WTC11 (cell line): ENCODE results near the gene TARDBP. TPM values are rescaled to one million over a fixed set of nuclear protein-coding genes. Genes with fewer than 3 reads are reported as not detected.

ENCODE experiments used
- ATAC-seq: fragments of 200-7000 bp; cut with Tn5 transposase; 2 replicates; pipeline ENCODE4 v1.10.0; 2021; ENCODE audit warnings: mild to moderate bottlenecking, moderate library complexity
- CTCF ChIA-PET: fragments of 300-600 bp; sonication (Branson Sonifier 250); formaldehyde crosslinking; loops from one replicate; lab custom pipeline; 2021; ENCODE audit warnings: antibody characterized with exemption; lab: Charles Lee
- POLR2A ChIA-PET: fragments of 350-600 bp; sonication (Branson Sonifier 250); formaldehyde crosslinking; loops from one replicate; lab custom pipeline; 2021; ENCODE audit warnings: antibody characterized with exemption; lab: Charles Lee
- DNase-seq: peaks from one replicate; pipeline ENCODE4 v3.0.0; 2021; ENCODE audit warnings: low spot score
- H3K27ac Mint-ChIP-seq: 2 replicates; pipeline ENCODE4 v1.8.0; 2021; ENCODE audit warnings: mixed read lengths
- H3K27me3 Mint-ChIP-seq: 2 replicates; pipeline ENCODE4 v1.8.0; 2021; ENCODE audit warnings: low read depth, mild to moderate bottlenecking, moderate library complexity, mixed read lengths
- H3K36me3 Mint-ChIP-seq: 2 replicates; pipeline ENCODE4 v1.8.0; 2021; ENCODE audit warnings: mixed read lengths
- H3K4me1 Mint-ChIP-seq: 2 replicates; pipeline ENCODE4 v1.8.0; 2022; ENCODE audit warnings: mixed read lengths
- H3K4me3 Mint-ChIP-seq: 2 replicates; pipeline ENCODE4 v1.8.0; 2021; ENCODE audit warnings: mild to moderate bottlenecking, moderate library complexity, mixed read lengths
- H3K9me3 Mint-ChIP-seq: 2 replicates; pipeline ENCODE4 v1.8.0; 2021; ENCODE audit warnings: mixed read lengths
- ATF3 ChIP-seq: sonication (generic); formaldehyde crosslinking; conservative IDR thresholded peaks from 2 replicates; pipeline ENCODE4 v1.8.1; 2022; ENCODE audit warnings: mild to moderate bottlenecking, missing genetic modification reagents
- E2F5 ChIP-seq: sonication (generic); formaldehyde crosslinking; IDR thresholded peaks from 2 replicates; pipeline ENCODE4 v1.8.1; 2022; ENCODE audit warnings: mild to moderate bottlenecking, moderate library complexity, missing genetic modification reagents
- ESRRA ChIP-seq: sonication (generic); formaldehyde crosslinking; IDR thresholded peaks from 2 replicates; pipeline ENCODE4 v1.8.1; 2022; ENCODE audit warnings: mild to moderate bottlenecking, missing genetic modification reagents, borderline replicate concordance
- ETV6 ChIP-seq: sonication (generic); formaldehyde crosslinking; IDR thresholded peaks from 2 replicates; pipeline ENCODE4 v1.8.1; 2022; ENCODE audit warnings: mild to moderate bottlenecking, missing genetic modification reagents
- FOXK1 ChIP-seq: sonication (generic); formaldehyde crosslinking; IDR thresholded peaks from 2 replicates; pipeline ENCODE4 v1.8.0; 2022; ENCODE audit warnings: mild to moderate bottlenecking, moderate library complexity, missing genetic modification reagents
- FOXP1 ChIP-seq: sonication (generic); formaldehyde crosslinking; IDR thresholded peaks from 2 replicates; pipeline ENCODE4 v1.8.0; 2022; ENCODE audit warnings: missing genetic modification reagents, mild to moderate bottlenecking, moderate library complexity, borderline replicate concordance
- GRHL2 ChIP-seq: fragments of 250-450 bp; sonication (Bioruptor Pico); IDR thresholded peaks from 2 replicates; pipeline ENCODE4 v1.8.0; 2022; ENCODE audit warnings: mild to moderate bottlenecking, moderate library complexity; ENCODE audit not compliant: insufficient replicate concordance, severe bottlenecking
- IRF2 ChIP-seq: sonication (generic); formaldehyde crosslinking; IDR thresholded peaks from 2 replicates; pipeline ENCODE4 v1.8.0; 2022; ENCODE audit warnings: low read depth, missing genetic modification reagents, borderline replicate concordance
- JUN ChIP-seq: sonication (generic); formaldehyde crosslinking; IDR thresholded peaks from 2 replicates; pipeline ENCODE4 v1.8.0; 2023; ENCODE audit warnings: mild to moderate bottlenecking, missing genetic modification reagents
- MAX ChIP-seq: sonication (generic); formaldehyde crosslinking; IDR thresholded peaks from 2 replicates; pipeline ENCODE4 v1.8.0; 2022; ENCODE audit warnings: mild to moderate bottlenecking, missing genetic modification reagents
- NFE2L1 ChIP-seq: sonication (generic); formaldehyde crosslinking; IDR thresholded peaks from 2 replicates; pipeline ENCODE4 v1.8.1; 2023; ENCODE audit warnings: missing genetic modification reagents
- TEAD1 ChIP-seq: sonication (generic); formaldehyde crosslinking; IDR thresholded peaks from 2 replicates; pipeline ENCODE4 v1.8.0; 2022; ENCODE audit warnings: mild to moderate bottlenecking, missing genetic modification reagents
- ZMAT4 ChIP-seq: fragments of 250-450 bp; sonication (Bioruptor Pico); IDR thresholded peaks from 2 replicates; pipeline ENCODE4 v1.9.0; 2021; ENCODE audit warnings: mild to moderate bottlenecking
- ZNF232 ChIP-seq: sonication (generic); formaldehyde crosslinking; IDR thresholded peaks from 2 replicates; pipeline ENCODE4 v1.8.0; 2022; ENCODE audit warnings: mild to moderate bottlenecking, missing genetic modification reagents
- ZNF396 ChIP-seq: fragments of 250-450 bp; sonication (Bioruptor Pico); IDR thresholded peaks from 2 replicates; pipeline ENCODE4 v1.8.0; 2021; ENCODE audit warnings: mild to moderate bottlenecking, moderate library complexity, borderline replicate concordance
- ZNF532 ChIP-seq: fragments of 250-450 bp; sonication (Bioruptor Pico); IDR thresholded peaks from 2 replicates; pipeline ENCODE4 v1.9.0; 2021; ENCODE audit warnings: mild to moderate bottlenecking, borderline replicate concordance
- total RNA-seq: library from RNA; stranded (reverse); gene quantifications from 3 replicates; pipeline ENCODE4 v1.2.3, GENCODE V29; 2021

The TARDBP gene
- total RNA-seq, 1 experiment from 2014 or later = 228 TPM

GRCh38 chr1:10967090-10967489 lies 45.4 kb upstream of the TARDBP start:
- TF ChIP-seq ZMAT4 (CRISPR knock-in tag) (no peak), JUN (CRISPR knock-in tag) (no peak), ZNF532 (CRISPR knock-in tag) (no peak)
- peaks cover 45% of the 10 kb centered on the region for H3K4me1 Mint-ChIP-seq
- no peak overlapping the region for H3K27ac Mint-ChIP-seq
- no peaks in the 10 kb centered on the region for H3K36me3 Mint-ChIP-seq
- no peaks in the 10 kb centered on the region for H3K9me3 Mint-ChIP-seq
- DNase-seq = no peak
- no peak overlapping the region for H3K4me3 Mint-ChIP-seq
- ATAC-seq = no peak
- ChIA-PET POLR2A (no interaction called here), CTCF (no interaction called here)
- H3K27me3 Mint-ChIP-seq = peaks cover 3% of the 10 kb centered on the region

- no peak overlapping the region for H3K4me3 Mint-ChIP-seq
- no peak for TF ChIP-seq ZNF232 (CRISPR knock-in tag)
- no peak for TF ChIP-seq E2F5
- TF ChIP-seq ETV6 (CRISPR knock-in tag) = no peak
- TF ChIP-seq ZNF396 (CRISPR knock-in tag) = no peak
- TF ChIP-seq TEAD1 = no peak
- TF ChIP-seq ATF3 (CRISPR knock-in tag) = no peak
- TF ChIP-seq ESRRA = no peak
- TF ChIP-seq FOXP1 = no peak
- TF ChIP-seq FOXK1 (CRISPR knock-in tag) = no peak
- TF ChIP-seq GRHL2 (CRISPR knock-in tag) = no peak
- TF ChIP-seq NFE2L1 = no peak
- no peak for TF ChIP-seq IRF2 (CRISPR knock-in tag)
- ATAC-seq (no peak), DNase-seq (no peak)
- peak overlapping the region; percentile 57 for H3K27ac Mint-ChIP-seq
- CTCF ChIA-PET = interaction anchor here (0.5 to 2.2 kb wide), 5 partner anchors 8 to 742 kb away, joined by 3 to 11 read pairs (median 3); partner anchors contain the start of gene CENPS
- peaks cover 3% of the 10 kb centered on the region for H3K27me3 Mint-ChIP-seq
- H3K9me3 Mint-ChIP-seq = no peaks in the 10 kb centered on the region
- peaks cover 47% of the 10 kb centered on the region for H3K4me1 Mint-ChIP-seq
- POLR2A ChIA-PET = no interaction called here
- H3K36me3 Mint-ChIP-seq = no peaks in the 10 kb centered on the region
These were observed 44.0 kb upstream of the TARDBP start for GRCh38 chr1:10968411-10968826.

- Mint-ChIP-seq H3K27me3 (peaks cover 3% of the 10 kb centered on the region), H3K4me1 (peaks cover 48% of the 10 kb centered on the region), H3K4me3 (no peak overlapping the region), H3K36me3 (no peaks in the 10 kb centered on the region), H3K9me3 (no peaks in the 10 kb centered on the region), H3K27ac (peak overlapping the region; percentile 29; the same call in 1 of the 2 replicates)
- POLR2A ChIA-PET = no interaction called here
- no peak for TF ChIP-seq ESRRA
- peak; percentile 58; the same call in 1 of the 2 replicates for TF ChIP-seq MAX (CRISPR knock-in tag)
- CTCF ChIA-PET = interaction anchor here (0.6 to 2.2 kb wide), 5 partner anchors 9 to 68 kb away, joined by 3 to 11 read pairs (median 3); no protein-coding TSS in a partner anchor
- ATAC-seq (peak; percentile 77), DNase-seq (peak; percentile 60)
These were observed 43.0 kb upstream of the TARDBP start for GRCh38 chr1:10969267-10969970.
